Hepatocyte (in vitro differentiated cells): Measurements from ENCODE around the gene SLC9A3.

Experiments used
- CTCF ChIP-seq: fragments of 200-600 bp; sonication (generic); IDR thresholded peaks from 2 replicates; pipeline ENCODE4 v1.5.1; 2016; ENCODE audit warnings: antibody characterized with exemption, mild to moderate bottlenecking; ENCODE audit not compliant: poor library complexity
- EZH2 ChIP-seq: fragments of 200-600 bp; sonication (generic); IDR thresholded peaks from 2 replicates; pipeline ENCODE4 v1.6.1; 2016; ENCODE audit warnings: antibody characterized with exemption, mild to moderate bottlenecking, borderline replicate concordance

GRCh38 chr5:477247-477646 is 47.0 kb downstream of the SLC9A3 start:
- TF ChIP-seq CTCF (no peak), EZH2 (no peak)
